Stromal cell of bone marrow (primary cell): ENCODE measurements around the gene MCRIP2.

Source experiments
- DNase-seq: peaks from one replicate; pipeline ENCODE4 v3.0.0-alpha.2; 2012; ENCODE audit warnings: low read depth

The MCRIP2 gene

GRCh38 chr16:616733-617586 is 24.7 kb upstream of the MCRIP2 start:
- no peak for DNase-seq

GRCh38 chr16:617855-618254 is 23.8 kb upstream of the MCRIP2 start:
- no peak for DNase-seq

- no peak for DNase-seq
Measured at GRCh38 chr16:619476-620100, 22.0 kb upstream of the MCRIP2 start.

GRCh38 chr16:620700-621525 is 20.7 kb upstream of the MCRIP2 start:
- DNase-seq, result no peak

- no peak for DNase-seq
Measured at GRCh38 chr16:621526-622105, 20.0 kb upstream of the MCRIP2 start.

- no peak for DNase-seq
Measured at GRCh38 chr16:622920-623280, 18.7 kb upstream of the MCRIP2 start.

- DNase-seq, result no peak
Measured at GRCh38 chr16:624526-625070, 17.0 kb upstream of the MCRIP2 start.

GRCh38 chr16:625117-625976 is 16.3 kb upstream of the MCRIP2 start:
- DNase-seq, result no peak

GRCh38 chr16:625977-626765 is 15.5 kb upstream of the MCRIP2 start:
- DNase-seq, result no peak

GRCh38 chr16:626787-627453 is 14.7 kb upstream of the MCRIP2 start:
- peak; percentile 95 for DNase-seq

- DNase-seq, result no peak
Measured at GRCh38 chr16:627454-628239, 14.0 kb upstream of the MCRIP2 start.

GRCh38 chr16:628321-629061 is 13.1 kb upstream of the MCRIP2 start:
- no peak for DNase-seq

- no peak for DNase-seq
Measured at GRCh38 chr16:629185-629832, 12.3 kb upstream of the MCRIP2 start.

GRCh38 chr16:629833-630248 is 11.8 kb upstream of the MCRIP2 start:
- no peak for DNase-seq

- DNase-seq, result no peak
Measured at GRCh38 chr16:630249-630814, 11.3 kb upstream of the MCRIP2 start.

- DNase-seq, result no peak
Measured at GRCh38 chr16:630815-631405, 10.7 kb upstream of the MCRIP2 start, which contains the start of gene WFIKKN1. Gene WFIKKN1 (plus strand): TSS chr16:630985. CDS start chr16:631254, 269 bp downstream.
